Cardiac fibroblast (primary cell): ENCODE measurements around the gene BIRC2.

Source experiments
- DNase-seq, 2 donors: peaks; one replicate each; pipeline versions ENCODE4 v3.0.0 to v3.0.0-alpha.2; 2010; ENCODE audit warnings: low read depth in 2 of 2
- H3K4me3 ChIP-seq, 2 donors: replicated peaks in 1 of 2; 1 replicate in 1 of 2; 2 replicates in 1 of 2; pipeline ENCODE4 v1.5.1; 2011; ENCODE audit warnings: low read depth in 2 of 2, low read length in 2 of 2, mild to moderate bottlenecking in 2 of 2, moderate library complexity in 1 of 2
- TF ChIP-seq, protein P1 (sequence below): IDR thresholded peaks from one replicate; pipeline ENCODE4 v1.5.1; 2011; ENCODE audit warnings: low read depth, mild to moderate bottlenecking, low read length, inconsistent platforms

BIRC2 gene

DNA sequence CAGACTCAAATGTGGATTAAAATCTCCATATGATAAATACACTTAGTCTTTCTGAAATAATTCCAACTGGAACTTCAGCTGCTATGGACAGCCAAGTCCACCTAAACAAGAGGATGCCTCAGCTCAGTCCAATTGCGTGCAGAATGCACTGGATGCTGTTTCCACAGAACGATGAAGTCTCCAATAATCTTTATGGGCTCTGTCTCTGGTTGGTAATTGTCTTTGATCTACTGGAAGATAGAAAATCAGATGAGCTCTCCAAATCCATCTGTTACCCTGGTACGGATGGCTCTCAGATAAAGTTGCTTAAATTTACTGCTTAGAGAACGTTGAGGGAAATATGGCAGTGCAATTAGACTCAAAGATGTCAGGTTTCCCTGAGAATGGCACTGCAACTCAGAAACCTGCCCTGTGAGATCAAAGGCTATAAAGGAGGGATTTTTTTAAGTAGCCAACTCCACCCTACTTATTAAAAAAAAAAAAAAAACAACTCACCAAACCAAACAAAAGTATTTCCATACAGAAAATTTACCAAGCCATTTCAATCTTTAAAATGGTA lies 30.6 kb upstream of the BIRC2 start:
- H3K4me3 ChIP-seq: no peak overlapping the region
- no peak for DNase-seq
- TF ChIP-seq, protein P1, sequence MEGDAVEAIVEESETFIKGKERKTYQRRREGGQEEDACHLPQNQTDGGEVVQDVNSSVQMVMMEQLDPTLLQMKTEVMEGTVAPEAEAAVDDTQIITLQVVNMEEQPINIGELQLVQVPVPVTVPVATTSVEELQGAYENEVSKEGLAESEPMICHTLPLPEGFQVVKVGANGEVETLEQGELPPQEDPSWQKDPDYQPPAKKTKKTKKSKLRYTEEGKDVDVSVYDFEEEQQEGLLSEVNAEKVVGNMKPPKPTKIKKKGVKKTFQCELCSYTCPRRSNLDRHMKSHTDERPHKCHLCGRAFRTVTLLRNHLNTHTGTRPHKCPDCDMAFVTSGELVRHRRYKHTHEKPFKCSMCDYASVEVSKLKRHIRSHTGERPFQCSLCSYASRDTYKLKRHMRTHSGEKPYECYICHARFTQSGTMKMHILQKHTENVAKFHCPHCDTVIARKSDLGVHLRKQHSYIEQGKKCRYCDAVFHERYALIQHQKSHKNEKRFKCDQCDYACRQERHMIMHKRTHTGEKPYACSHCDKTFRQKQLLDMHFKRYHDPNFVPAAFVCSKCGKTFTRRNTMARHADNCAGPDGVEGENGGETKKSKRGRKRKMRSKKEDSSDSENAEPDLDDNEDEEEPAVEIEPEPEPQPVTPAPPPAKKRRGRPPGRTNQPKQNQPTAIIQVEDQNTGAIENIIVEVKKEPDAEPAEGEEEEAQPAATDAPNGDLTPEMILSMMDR: no peak

DNA sequence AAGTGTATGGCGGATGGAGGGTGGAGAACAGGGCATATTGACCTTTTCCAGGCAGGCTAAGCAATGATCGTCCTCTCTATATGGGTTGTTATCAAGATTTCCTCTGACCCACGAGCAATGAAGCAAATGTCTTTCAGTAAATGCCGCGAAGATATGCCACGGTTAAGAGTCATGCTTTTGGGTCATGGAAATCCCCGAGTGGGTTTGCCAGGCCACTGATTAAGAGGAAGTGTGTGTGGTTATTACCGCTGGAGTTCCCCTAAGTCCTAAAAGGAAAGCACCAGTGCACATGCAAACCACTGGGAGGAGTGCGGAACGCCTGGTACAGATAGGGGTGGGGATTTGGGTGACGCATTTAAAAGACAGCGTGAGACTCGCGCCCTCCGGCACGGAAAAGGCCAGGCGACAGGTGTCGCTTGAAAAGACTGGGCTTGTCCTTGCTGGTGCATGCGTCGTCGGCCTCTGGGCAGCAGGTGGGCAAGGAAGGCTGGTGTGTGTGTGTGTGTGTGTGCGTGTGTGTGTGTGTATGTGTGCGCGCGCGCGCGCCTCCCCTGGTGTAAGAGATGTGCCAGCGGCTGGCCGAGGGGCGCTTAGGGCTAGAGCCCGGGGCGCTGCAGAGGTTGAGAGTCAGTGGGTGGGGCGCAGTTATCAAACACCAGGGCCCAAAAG lies 29.8 kb upstream of the BIRC2 start, which contains the start of gene BIRC3:
Gene BIRC3, plus strand, starts transcription at position 386 of the 669 bp plus-strand sequence. CDS start 7,026 bp downstream, outside the sequence.
- TF ChIP-seq, protein P1: peak; percentile 25
- peak; percentile 83 to 97 for DNase-seq
- peak within 1 kb of the TSS; percentile 51 to 60 for H3K4me3 ChIP-seq

DNA sequence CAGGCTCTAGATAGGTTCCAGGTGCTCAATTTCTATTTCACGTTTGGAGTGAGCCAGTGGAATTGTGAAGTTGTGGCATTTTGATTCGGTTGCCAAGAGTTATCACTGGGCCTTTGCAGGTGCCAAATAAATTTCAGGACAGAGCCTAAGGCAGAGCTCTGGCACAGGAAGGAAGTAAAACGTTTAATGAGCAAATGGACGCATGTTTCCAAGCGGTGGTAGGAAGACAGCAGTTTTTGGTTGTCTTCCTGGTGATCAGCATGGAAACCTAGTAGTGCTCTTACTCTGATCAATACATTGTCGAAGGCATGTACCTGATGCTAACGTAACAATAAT lies 29.3 kb upstream of the BIRC2 start:
- TF ChIP-seq, protein P1: no peak
- DNase-seq: no peak
- peak overlapping the region; percentile 51 to 60 for H3K4me3 ChIP-seq

DNA sequence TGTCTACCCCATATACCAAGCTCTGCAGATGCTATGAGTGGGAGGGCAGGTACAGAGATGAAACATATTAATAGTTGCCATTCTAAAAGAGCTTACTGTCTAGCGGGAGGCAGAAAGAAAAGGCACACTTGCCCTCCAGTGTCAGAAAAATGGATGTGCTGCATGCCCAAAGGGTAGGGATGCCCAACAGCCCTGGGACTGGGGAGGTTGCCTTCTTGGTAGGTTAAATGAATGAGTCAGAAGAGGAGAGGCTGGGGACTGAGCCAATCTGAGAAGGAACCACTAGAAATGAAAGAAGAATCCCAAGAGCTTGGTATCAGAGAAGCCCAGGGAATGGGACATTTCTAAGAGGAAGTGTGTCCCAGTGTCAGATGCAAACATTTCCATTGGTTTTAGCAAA lies 28.5 kb upstream of the BIRC2 start:
- H3K4me3 ChIP-seq: no peak overlapping the region
- DNase-seq: no peak
- TF ChIP-seq, protein P1: no peak

DNA sequence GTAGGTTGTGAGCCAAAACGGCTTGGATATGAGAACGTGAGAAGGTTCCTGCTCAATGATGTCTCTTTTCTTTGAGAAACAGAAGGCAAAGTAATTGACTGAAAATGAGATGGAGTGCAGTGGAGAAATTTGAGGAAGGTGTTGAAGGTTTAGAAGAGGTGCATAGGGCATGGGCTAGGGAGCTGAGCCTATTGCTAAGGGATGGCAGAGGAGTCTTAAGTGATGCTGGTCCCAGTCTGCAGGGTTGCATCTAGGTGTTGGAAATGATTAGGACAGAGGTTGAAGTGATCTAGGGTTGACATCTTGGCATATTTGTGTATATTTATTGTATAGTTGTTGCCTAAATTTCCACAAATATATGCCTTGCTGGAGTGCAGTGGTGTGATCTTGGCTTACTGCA lies 27.5 kb upstream of the BIRC2 start:
- no peak overlapping the region for H3K4me3 ChIP-seq
- TF ChIP-seq, protein P1: no peak
- no peak for DNase-seq

DNA sequence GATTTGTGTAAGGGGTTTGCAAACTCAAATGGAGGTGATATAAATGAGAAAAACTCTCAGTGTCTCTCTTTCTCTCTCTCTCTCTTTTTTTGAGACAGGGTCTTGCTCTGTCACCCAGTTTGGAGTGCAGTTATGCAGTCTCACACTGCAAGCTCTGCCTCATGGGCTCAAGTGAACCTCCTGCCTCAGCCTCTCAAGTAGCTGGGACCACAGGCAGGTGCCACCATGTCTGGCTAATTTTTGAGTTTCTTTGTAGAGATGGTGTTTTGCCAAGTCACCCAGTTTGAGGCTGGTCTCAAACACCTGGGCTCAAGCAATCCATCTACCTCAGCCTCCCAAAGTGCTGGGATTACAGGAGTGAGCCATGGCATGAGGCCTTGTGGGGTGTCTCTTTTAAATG lies 26.8 kb upstream of the BIRC2 start:
- no peak for DNase-seq
- no peak overlapping the region for H3K4me3 ChIP-seq
- TF ChIP-seq, protein P1: no peak
